Mammary epithelial cell (primary cell): ENCODE data around the gene IRF4.

ENCODE experiments used
- CTCF ChIP-seq, 2 donors: IDR thresholded peaks in 1 of 2; conservative IDR thresholded peaks in 1 of 2; 2 replicates each; pipeline ENCODE4 v1.5.1; 2011 to 2012; ENCODE audit warnings: inconsistent platforms in 2 of 2, low read length in 2 of 2, mild to moderate bottlenecking in 2 of 2, control low read depth in 1 of 2, low read depth in 1 of 2; ENCODE audit not compliant: insufficient read depth in 1 of 2; ENCODE audit errors: extremely low read depth in 1 of 2
- EZH2 ChIP-seq: IDR thresholded peaks from 2 replicates; pipeline ENCODE4 v1.6.1; 2012; ENCODE audit warnings: low read length, inconsistent platforms, borderline replicate concordance

GRCh38 chr6:455006-455585, 63.5 kb downstream of the IRF4 start:
- TF ChIP-seq CTCF (conservative IDR thresholded peaks at IDR 0.05 in 1 of 2, IDR thresholded peaks at IDR 0.05 in 1 of 2; ENCODE audit: extremely low read depth in 1 of 2, insufficient read depth in 1 of 2, low read depth in 1 of 2, low read length in 2 of 2) (no peak), EZH2 (no peak)
